GM12801 (cell line): Measurements from ENCODE around the gene TRAF3.

ENCODE experiments used
- TF ChIP-seq, protein P1 (sequence below): IDR thresholded peaks from one replicate; pipeline ENCODE4 v1.5.1; 2011; ENCODE audit warnings: control low read depth; ENCODE audit not compliant: insufficient read length; ENCODE audit errors: extremely low read depth

TRAF3 gene

DNA sequence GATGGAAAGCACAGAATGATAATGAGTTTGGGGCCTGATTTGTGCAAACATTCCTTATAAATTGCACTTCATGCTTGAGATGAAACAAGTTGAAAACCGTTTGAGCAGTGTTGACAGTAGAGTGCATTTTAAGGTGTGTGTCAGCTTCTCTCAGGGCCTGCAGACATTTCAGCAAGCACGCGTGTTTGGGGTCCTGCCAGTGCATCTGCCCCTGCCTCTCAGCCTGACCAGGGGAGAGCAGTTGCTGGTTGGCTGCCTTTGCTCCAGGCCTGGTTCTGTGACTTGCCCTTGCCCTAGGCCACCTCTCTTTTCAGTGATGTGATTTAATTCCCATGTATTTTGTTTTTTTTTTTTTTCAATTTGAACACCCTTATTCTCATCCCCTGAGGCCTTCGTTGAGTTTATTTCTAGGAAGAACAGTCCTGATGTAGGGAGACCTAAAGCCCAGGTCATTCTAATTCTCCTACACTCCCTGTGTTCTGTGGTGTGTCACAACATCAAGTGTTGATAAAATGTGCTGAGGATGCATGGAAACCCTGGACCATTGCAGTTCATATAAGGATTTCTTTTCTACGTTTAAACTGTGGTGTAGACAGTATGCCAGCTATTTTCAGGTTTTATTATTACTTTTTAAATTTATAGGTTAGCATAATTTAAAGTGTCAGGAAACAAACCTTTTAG is 105.1 kb downstream of the TRAF3 start:
- TF ChIP-seq, protein P1, sequence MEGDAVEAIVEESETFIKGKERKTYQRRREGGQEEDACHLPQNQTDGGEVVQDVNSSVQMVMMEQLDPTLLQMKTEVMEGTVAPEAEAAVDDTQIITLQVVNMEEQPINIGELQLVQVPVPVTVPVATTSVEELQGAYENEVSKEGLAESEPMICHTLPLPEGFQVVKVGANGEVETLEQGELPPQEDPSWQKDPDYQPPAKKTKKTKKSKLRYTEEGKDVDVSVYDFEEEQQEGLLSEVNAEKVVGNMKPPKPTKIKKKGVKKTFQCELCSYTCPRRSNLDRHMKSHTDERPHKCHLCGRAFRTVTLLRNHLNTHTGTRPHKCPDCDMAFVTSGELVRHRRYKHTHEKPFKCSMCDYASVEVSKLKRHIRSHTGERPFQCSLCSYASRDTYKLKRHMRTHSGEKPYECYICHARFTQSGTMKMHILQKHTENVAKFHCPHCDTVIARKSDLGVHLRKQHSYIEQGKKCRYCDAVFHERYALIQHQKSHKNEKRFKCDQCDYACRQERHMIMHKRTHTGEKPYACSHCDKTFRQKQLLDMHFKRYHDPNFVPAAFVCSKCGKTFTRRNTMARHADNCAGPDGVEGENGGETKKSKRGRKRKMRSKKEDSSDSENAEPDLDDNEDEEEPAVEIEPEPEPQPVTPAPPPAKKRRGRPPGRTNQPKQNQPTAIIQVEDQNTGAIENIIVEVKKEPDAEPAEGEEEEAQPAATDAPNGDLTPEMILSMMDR = no peak

DNA sequence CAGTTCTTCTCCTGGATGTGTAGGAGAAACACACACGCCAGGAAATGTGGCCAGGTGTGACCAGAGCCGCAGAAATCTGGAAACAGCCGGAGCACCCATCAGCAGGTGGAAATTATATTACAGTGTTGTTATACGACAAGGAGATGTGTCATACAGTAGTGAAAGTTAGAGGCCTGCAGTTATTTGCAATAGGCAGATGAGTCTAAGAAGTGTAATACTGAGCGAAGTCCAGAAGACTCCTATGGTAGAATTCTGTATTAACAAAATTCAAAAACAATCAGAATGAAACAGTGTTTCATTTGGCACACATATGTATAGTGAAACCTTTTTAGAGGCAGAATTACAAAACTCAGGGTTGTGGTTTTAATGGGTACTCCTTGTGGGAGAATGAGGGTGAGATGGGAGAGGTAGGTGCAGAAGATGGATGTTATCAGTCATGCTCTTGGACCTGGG is 105.9 kb downstream of the TRAF3 start:
- TF ChIP-seq, protein P1 = no peak

DNA sequence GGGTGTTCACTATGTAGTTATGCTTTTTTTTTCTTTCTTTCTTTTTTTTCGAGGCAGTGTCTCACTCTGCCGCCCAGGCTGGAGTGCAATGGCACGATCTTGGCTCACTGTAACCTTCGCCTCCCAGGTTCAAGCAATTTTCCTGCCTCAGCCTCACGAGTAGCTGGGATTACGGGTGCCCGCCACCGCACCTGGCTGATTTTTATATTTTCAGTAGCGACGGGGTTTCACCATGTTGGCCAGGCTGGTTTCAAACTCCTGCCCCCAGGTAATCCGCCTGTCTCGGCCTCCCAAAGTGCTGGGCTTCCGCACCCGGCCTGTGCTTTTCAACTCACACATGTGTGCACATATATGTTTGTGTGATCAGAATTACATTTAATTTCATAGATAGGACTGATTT is 106.3 kb downstream of the TRAF3 start:
- TF ChIP-seq, protein P1 = no peak

DNA sequence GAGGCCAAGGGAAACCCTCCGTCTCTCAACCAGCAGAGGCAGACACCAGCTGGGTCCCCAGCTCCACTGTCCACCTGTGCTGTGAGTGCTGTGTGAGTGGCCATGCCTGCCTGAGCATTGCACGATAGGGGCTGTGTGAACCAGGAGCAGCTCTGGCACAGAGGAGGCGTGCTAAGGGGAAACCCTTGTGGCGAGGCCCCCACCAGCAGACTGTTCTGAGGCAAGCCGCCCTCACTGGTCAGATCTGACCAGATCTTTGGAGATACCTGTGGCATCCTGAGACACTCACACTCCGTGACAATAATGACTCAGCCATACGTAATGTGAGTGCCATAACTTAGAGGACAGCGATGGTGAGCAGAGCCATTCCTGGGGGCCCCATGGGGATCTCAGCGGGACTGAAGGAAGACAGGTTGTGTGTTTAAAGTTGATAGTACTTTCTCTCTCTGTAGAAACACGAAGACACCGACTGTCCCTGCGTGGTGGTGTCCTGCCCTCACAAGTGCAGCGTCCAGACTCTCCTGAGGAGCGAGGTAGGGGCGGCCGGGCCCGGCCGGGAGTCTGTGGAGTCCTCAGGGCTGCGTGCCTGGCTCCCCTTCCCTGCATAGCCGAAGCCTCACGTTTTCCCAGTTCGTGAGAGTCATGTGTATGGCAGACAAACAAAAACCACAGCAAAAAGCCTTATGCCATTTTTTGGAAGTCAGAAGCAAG is 108.6 kb downstream of the TRAF3 start:
- TF ChIP-seq, protein P1 = no peak

DNA sequence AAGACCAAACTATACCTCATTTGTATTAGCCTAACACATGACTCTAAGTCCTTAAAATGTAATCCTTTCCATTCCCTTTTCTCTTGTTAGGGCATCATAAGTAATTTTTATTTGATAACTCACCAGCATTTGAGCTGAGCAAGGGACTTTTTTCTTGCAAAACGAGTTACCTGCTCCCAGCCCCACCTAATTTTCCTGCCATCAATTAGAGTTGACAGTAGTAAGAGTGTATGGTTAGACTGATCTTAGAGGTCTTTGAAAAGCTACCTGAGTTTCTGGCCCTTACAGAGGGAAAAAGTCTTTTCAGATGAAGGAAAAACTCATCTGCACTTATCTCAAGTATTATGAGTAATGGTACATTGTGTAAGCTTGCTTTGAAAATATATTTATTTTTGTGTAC is 111.5 kb downstream of the TRAF3 start:
- TF ChIP-seq, protein P1 = no peak

DNA sequence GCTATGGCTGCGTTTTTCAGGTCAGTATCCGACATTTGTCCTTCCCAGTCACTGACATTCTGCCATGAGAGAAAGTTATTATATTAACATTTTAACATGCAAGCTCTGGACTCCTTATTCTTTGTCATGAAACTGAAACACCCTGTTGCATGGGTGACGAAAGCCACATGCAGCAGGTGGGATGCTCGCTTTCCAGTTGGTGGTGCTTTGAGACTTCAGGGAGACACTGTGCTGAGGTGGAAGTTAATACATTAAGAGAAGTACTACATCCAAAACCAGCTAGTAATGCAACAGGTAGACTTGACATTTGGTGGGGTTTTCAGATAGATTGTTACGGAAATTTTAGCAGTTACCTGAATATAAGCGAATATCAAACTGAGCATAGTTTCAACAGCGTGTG is 112.4 kb downstream of the TRAF3 start:
- TF ChIP-seq, protein P1 = no peak

DNA sequence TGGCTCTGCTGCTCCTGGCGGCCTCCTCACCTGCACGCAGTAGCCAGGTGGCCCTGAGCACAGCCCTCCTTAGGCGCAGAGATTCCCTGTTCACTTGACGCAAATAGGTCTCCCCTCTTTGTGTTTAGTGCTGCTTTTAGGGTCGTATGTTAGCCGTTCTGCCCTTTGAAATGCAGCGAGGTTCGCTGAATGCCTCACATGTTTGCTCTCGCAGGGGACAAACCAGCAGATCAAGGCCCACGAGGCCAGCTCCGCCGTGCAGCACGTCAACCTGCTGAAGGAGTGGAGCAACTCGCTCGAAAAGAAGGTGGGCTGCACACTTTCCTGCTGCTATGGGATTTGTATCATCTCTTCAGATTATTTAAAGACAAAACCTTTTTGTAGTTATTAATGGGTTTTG is 113.9 kb downstream of the TRAF3 start:
- TF ChIP-seq, protein P1 = no peak
